Gastroesophageal sphincter (tissue), 4 donors: ENCODE results near the gene STX2. TPM values are rescaled to one million over a fixed set of nuclear protein-coding genes. Genes with fewer than 3 reads are reported as not detected.
"Not testable (repeated sequence)": the region's sequence is repeated elsewhere in the genome, so short reads cannot be mapped to it uniquely, and the experiment has no call there.

Experiments
- ATAC-seq: fragments of 150-250 bp; one replicate; pipeline ENCODE4 v1.9.1; 2016; ENCODE audit warnings: mild to moderate bottlenecking, moderate library complexity
- H3K27ac ChIP-seq, 4 donors: fragments of 200-600 bp; sonication (generic) in 3 of 4; 1 replicate in 3 of 4; 2 replicates in 1 of 4; pipeline ENCODE4 v1.5.1; 2016 to 2019
- H3K27me3 ChIP-seq: fragments of 200-600 bp; sonication (generic); one replicate; pipeline ENCODE4 v1.5.1; 2019
- H3K36me3 ChIP-seq, 2 donors: fragments of 200-600 bp; sonication (generic); one replicate each; pipeline ENCODE4 v1.5.1; 2019; ENCODE audit warnings: control low read depth in 1 of 2
- H3K4me1 ChIP-seq, 3 donors: fragments of 200-600 bp; sonication (generic); 1 replicate in 2 of 3; 2 replicates in 1 of 3; pipeline ENCODE4 v1.5.1; 2016 to 2019; ENCODE audit warnings: control low read depth in 2 of 3
- H3K4me3 ChIP-seq, 2 donors: fragments of 200-600 bp; sonication (generic); one replicate each; pipeline ENCODE4 v1.5.1; 2019; ENCODE audit warnings: mild to moderate bottlenecking in 1 of 2, moderate library complexity in 1 of 2
- H3K9me3 ChIP-seq, 3 donors: fragments of 200-600 bp; sonication (generic); one replicate each; pipeline ENCODE4 v1.5.1; 2017 to 2019; ENCODE audit warnings: control low read depth in 2 of 3
- EP300 ChIP-seq: sonication (generic); formaldehyde crosslinking; IDR thresholded peaks from one replicate; pipeline ENCODE4 v1.6.1; 2017; ENCODE audit warnings: antibody characterized with exemption, mild to moderate bottlenecking
- POLR2A ChIP-seq, 2 donors: fragments of 450-650 bp; IDR thresholded peaks; one replicate each; pipeline ENCODE4 v1.6.1; 2017; ENCODE audit warnings: antibody characterized with exemption in 2 of 2, mild to moderate bottlenecking in 2 of 2, moderate library complexity in 1 of 2
- POLR2AphosphoS5 ChIP-seq: sonication (generic); formaldehyde crosslinking; IDR thresholded peaks from one replicate; pipeline ENCODE4 v1.6.1; 2017; ENCODE audit warnings: antibody characterized with exemption
- WGBS, 2 donors: methylation state at CpG; one replicate each; pipeline ENCODE4 v1.1.5; 2018; ENCODE audit warnings: low coverage in 1 of 2; 5-methylcytosine and 5-hydroxymethylcytosine counted together
- total RNA-seq, 4 donors: library from RNA; depleted of rRNA; stranded (reverse); fragments of >200 nt; gene quantifications; one replicate each; pipeline ENCODE4 v1.1.0, GENCODE V29; 2016
- TF ChIP-seq, protein P1 (sequence below), 4 experiments: fragments of 200-600 bp in 2 of 4; fragments of 450-650 bp in 2 of 4; sonication (generic) in 1 of 4; IDR thresholded peaks; one replicate each; pipeline ENCODE4 v1.5.1; 2017 to 2019; ENCODE audit warnings: antibody characterized with exemption in 4 of 4, mild to moderate bottlenecking in 2 of 4, moderate library complexity in 2 of 4

STX2 gene
- total RNA-seq, 4 donors from 2014 or later: 41.6 to 77.5 (median 54.3) TPM

- H3K4me3 ChIP-seq: no peak overlapping the region
- TF ChIP-seq, protein P1, sequence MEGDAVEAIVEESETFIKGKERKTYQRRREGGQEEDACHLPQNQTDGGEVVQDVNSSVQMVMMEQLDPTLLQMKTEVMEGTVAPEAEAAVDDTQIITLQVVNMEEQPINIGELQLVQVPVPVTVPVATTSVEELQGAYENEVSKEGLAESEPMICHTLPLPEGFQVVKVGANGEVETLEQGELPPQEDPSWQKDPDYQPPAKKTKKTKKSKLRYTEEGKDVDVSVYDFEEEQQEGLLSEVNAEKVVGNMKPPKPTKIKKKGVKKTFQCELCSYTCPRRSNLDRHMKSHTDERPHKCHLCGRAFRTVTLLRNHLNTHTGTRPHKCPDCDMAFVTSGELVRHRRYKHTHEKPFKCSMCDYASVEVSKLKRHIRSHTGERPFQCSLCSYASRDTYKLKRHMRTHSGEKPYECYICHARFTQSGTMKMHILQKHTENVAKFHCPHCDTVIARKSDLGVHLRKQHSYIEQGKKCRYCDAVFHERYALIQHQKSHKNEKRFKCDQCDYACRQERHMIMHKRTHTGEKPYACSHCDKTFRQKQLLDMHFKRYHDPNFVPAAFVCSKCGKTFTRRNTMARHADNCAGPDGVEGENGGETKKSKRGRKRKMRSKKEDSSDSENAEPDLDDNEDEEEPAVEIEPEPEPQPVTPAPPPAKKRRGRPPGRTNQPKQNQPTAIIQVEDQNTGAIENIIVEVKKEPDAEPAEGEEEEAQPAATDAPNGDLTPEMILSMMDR (IDR thresholded peaks at IDR 0.05): no peak
- TF ChIP-seq POLR2A (IDR thresholded peaks at IDR 0.05) (no peak), EP300 (no peak), POLR2AphosphoS5 (no peak)
- peaks cover 5 to 30% (median 12%) of the 10 kb centered on the region in 3 donors for H3K4me1 ChIP-seq
- H3K27me3 ChIP-seq: no peaks in the 10 kb centered on the region
- H3K36me3 ChIP-seq: peaks cover 0 to 45% of the 10 kb centered on the region in 2 donors
- H3K9me3 ChIP-seq: no peaks in the 10 kb centered on the region
- ATAC-seq: no peak
- H3K27ac ChIP-seq: no peak overlapping the region
- 55 to 71% methylated on average over 2 to 3 of the region's 3 CpGs for WGBS, 2 donors
Observed at GRCh38 chr12:130876758-130877157, 37.7 kb upstream of the STX2 start.

- TF ChIP-seq EP300 (no peak), POLR2A (IDR thresholded peaks at IDR 0.05) (no peak), POLR2AphosphoS5 (no peak)
- TF ChIP-seq, protein P1 (IDR thresholded peaks at IDR 0.05): no peak
- Histone ChIP-seq H3K27me3 (no peaks in the 10 kb centered on the region), H3K4me3 (no peak overlapping the region), H3K36me3 (peaks cover 0 to 45% of the 10 kb centered on the region in 2 donors), H3K4me1 (peaks cover 5 to 33% (median 12%) of the 10 kb centered on the region in 3 donors), H3K27ac (no peak overlapping the region), H3K9me3 (no peaks in the 10 kb centered on the region)
- ATAC-seq: no peak
Observed at GRCh38 chr12:130876297-130876696, 37.2 kb upstream of the STX2 start.

GRCh38 chr12:130875708-130876107, 36.7 kb upstream of the STX2 start:
- H3K9me3 ChIP-seq, H3K27ac ChIP-seq, ATAC-seq, H3K4me3 ChIP-seq, H3K27me3 ChIP-seq: not testable (repeated sequence)
- Histone ChIP-seq H3K36me3 (peaks cover 0 to 45% of the 10 kb centered on the region in 2 donors), H3K4me1 (peaks cover 5 to 39% (median 12%) of the 10 kb centered on the region in 3 donors)
- whole genome bisulfite sequencing, 2 donors: 81 to 87% methylated on average over 6 to 10 of the region's 11 CpGs

- WGBS, 2 donors: 74 to 80% methylated on average over 3 to 5 of the region's 5 CpGs
- no peaks in the 10 kb centered on the region for H3K9me3 ChIP-seq
- no peak for TF ChIP-seq POLR2A (IDR thresholded peaks at IDR 0.05)
- TF ChIP-seq EP300: no peak
- no peak for TF ChIP-seq POLR2AphosphoS5
- TF ChIP-seq, protein P1 (IDR thresholded peaks at IDR 0.05): no peak
Observed at GRCh38 chr12:130875193-130875592, 36.1 kb upstream of the STX2 start.

DNA sequence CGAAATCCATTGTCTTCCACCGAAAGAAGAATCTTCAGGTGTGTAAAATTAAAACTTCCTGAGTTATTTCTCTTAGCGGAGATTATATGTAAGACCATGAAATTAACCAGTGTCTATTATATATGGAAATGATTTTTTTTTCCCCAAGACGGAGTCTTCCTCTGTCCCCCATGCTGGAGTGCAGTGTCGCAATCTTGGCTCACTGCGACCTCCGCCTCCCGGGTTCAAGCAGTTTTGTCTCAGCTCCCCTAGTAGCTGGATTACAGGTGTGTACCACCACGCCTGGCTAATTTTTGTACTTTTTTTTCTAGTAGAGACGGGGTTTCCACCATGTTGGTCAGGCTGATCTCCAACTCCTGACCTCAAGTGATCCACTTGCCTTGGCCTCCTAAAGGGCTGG, 35.6 kb upstream of the STX2 start:
- peaks cover 0 to 45% of the 10 kb centered on the region in 2 donors for H3K36me3 ChIP-seq
- H3K4me1 ChIP-seq: peaks cover 5 to 43% (median 12%) of the 10 kb centered on the region in 3 donors
- H3K4me3 ChIP-seq: no peak overlapping the region
- H3K9me3 ChIP-seq: no peaks in the 10 kb centered on the region
- no peak for ATAC-seq
- H3K27me3 ChIP-seq: no peaks in the 10 kb centered on the region
- H3K27ac ChIP-seq: no peak overlapping the region
- 88 to 93% methylated on average over 7 to 9 of the region's 10 CpGs for WGBS, 2 donors
- TF ChIP-seq EP300 (no peak), POLR2A (IDR thresholded peaks at IDR 0.05) (no peak), POLR2AphosphoS5 (no peak)
- TF ChIP-seq, protein P1 (IDR thresholded peaks at IDR 0.05): no peak

More at GRCh38 chr12:130875193-130875592, 36.1 kb upstream of the STX2 start:
- Histone ChIP-seq H3K4me1 (peaks cover 5 to 43% (median 12%) of the 10 kb centered on the region in 3 donors), H3K27ac (no peak overlapping the region), H3K27me3 (no peaks in the 10 kb centered on the region), H3K36me3 (peaks cover 0 to 45% of the 10 kb centered on the region in 2 donors), H3K4me3 (no peak overlapping the region)
- ATAC-seq: no peak
